Measurements from ENCODE around the gene RAPGEF3. TPM values are rescaled to one million over a fixed set of nuclear protein-coding genes. Genes with fewer than 3 reads are reported as not detected.

The RAPGEF3 gene
- total RNA-seq, 1 donor from 2014 or later = 79.4 TPM

GRCh38 chr12:47700263-47700662 lies 58.4 kb downstream of the RAPGEF3 start:
- no peak for DNase-seq (ENCODE audit: low spot score)

DNA sequence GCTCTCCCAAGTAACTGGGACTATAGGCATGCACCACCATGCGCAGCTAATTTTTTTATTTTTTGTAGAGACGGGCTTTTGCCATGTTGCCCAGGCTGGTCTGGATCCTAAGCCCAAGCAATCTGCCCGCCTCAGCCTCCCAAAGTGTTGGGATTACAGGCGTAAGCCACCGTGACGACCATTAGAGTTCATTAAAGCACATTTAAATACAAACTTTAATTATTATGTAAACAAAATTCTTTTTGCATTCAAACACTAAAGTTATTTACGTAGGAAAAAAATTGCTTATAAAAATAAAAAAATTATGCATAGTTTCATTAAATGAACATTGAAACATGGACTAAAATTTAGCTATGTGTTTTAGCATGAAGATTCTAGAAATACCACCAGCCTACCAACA lies 60.0 kb downstream of the RAPGEF3 start:
- DNase-seq (ENCODE audit: low spot score) = no peak

DNA sequence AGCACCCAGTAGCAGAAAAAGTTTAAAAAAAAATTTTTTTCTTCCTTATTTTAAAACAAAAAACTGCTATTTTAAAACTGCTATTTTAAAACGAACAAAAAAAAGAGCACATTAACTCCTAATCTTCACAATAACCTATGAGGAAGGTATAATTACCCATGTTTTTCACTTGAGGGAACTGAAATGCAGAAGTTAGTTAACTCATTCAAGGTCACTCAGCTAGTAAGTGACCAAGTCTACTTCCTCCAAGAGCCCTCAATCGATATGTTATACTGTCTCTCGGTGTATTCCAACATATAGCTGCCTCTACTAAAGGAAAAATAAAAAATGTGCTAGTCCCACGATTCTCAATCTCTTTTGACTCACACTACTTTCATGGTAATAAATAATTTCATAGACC lies 60.6 kb downstream of the RAPGEF3 start:
- no peak for DNase-seq (ENCODE audit: low spot score)

DNA sequence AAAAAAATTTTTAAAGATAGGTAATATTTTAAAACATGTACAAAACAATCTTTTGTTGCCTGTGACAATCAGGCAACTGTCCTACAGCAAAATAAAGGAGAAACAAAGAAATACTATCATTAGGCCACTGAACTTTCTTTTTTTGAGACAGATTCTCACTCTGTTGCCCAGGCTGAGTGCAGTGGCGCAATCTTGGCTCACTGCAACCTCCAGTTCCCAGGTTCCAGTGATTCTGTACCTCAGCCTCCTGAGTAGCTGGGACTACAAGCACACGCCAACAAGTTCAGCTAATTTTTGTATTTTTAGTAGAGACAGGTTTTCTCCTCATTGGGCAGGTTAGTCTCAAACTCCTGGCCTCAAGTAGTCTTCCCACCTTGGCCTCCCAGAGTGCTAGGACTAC lies 69.5 kb downstream of the RAPGEF3 start:
- DNase-seq (ENCODE audit: low spot score) = no peak

DNA sequence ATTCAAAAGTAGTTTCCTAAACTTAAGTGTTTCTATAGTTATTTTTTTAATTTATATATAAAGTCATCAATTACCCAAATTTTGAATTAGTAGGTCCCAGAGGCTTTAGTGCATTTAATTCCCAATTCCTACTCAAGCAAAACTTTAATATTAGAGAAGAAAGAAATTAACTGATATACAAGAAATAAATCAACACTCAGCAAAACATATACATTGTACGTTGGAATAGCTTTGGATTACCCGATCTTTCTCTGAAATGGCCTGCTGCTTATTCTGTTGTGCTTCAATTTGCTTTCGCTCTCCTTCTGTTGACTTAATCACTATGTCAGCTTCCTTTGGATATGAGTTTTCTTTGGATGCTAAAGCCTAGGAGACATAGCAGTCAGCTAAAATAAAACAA lies 71.0 kb downstream of the RAPGEF3 start:
- DNase-seq (ENCODE audit: low spot score) = no peak

GRCh38 chr12:47686645-47687240 lies 71.9 kb downstream of the RAPGEF3 start:
- no peak for DNase-seq (ENCODE audit: low spot score)

Other genes starting within 250 kb of the RAPGEF3 start
- 17.6 TPM for gene RPAP3, start 52.9 kb downstream of the RAPGEF3 start, total RNA-seq
- 1.4 TPM for gene ENDOU, start 33.4 kb downstream of the RAPGEF3 start, total RNA-seq
- 40.3 TPM for gene SLC48A1, start 14.4 kb upstream of the RAPGEF3 start, total RNA-seq
- 105 TPM for gene HDAC7, start 61.0 kb upstream of the RAPGEF3 start, total RNA-seq
- 9.8 TPM for gene VDR, start 146.1 kb upstream of the RAPGEF3 start, total RNA-seq
- gene TMEM106C, start 204.7 kb upstream of the RAPGEF3 start, total RNA-seq = 34.5 TPM
- not detected for gene COL2A1, start 245.6 kb upstream of the RAPGEF3 start, total RNA-seq

Data from mesenteric fat pad (tissue), 1 donor.